Retinal pigment epithelial cell (primary cell): Measurements from ENCODE around the gene HSDL1.

Source experiments
- DNase-seq: peaks from one replicate; pipeline ENCODE4 v3.0.0-alpha.2; 2010; ENCODE audit warnings: low read depth
- H3K4me3 ChIP-seq: 2 replicates; pipeline ENCODE4 v1.5.1; 2011; ENCODE audit warnings: mild to moderate bottlenecking, low read length, control low read depth, moderate library complexity
- CTCF ChIP-seq: conservative IDR thresholded peaks from 2 replicates; pipeline ENCODE4 v1.5.1; 2011; ENCODE audit warnings: low read depth, low read length, control low read depth, inconsistent platforms

Gene HSDL1

GRCh38 chr16:84138824-84139627 is 6.0 kb downstream of the HSDL1 start:
- TF ChIP-seq CTCF = no peak
- H3K4me3 ChIP-seq = no peak overlapping the region
- no peak for DNase-seq

- H3K4me3 ChIP-seq = no peak overlapping the region
- no peak for DNase-seq
- no peak for TF ChIP-seq CTCF
Measured at GRCh38 chr16:84138500-84138823, 6.5 kb downstream of the HSDL1 start.

GRCh38 chr16:84137769-84138357 is 7.1 kb downstream of the HSDL1 start:
- TF ChIP-seq CTCF = no peak
- no peak overlapping the region for H3K4me3 ChIP-seq
- no peak for DNase-seq

GRCh38 chr16:84137287-84137686 is 7.7 kb downstream of the HSDL1 start:
- no peak overlapping the region for H3K4me3 ChIP-seq
- TF ChIP-seq CTCF = no peak
- DNase-seq = no peak

GRCh38 chr16:84136331-84137125 is 8.4 kb downstream of the HSDL1 start:
- no peak overlapping the region for H3K4me3 ChIP-seq
- no peak for TF ChIP-seq CTCF
- no peak for DNase-seq

- H3K4me3 ChIP-seq = no peak overlapping the region
- no peak for DNase-seq
- no peak for TF ChIP-seq CTCF
Measured at GRCh38 chr16:84132527-84133285, 12.3 kb downstream of the HSDL1 start.
